Omental fat pad (tissue), 4 donors: ENCODE measurements around the gene SQSTM1. TPM values are rescaled to one million over a fixed set of nuclear protein-coding genes. Genes with fewer than 3 reads are reported as not detected.

Experiments
- ATAC-seq: fragments of 150-250 bp; one replicate; pipeline ENCODE4 v1.9.1; 2016; ENCODE audit warnings: mild to moderate bottlenecking, moderate library complexity; ENCODE audit not compliant: low FRiP score
- DNase-seq: peaks from one replicate; pipeline ENCODE4 v3.0.0-alpha.2; 2019; ENCODE audit warnings: low spot score
- CTCF ChIP-seq, 3 donors: fragments of 450-650 bp; IDR thresholded peaks; one replicate each; pipeline ENCODE4 v1.5.1; 2016 to 2017; ENCODE audit warnings: antibody characterized with exemption in 3 of 3, mild to moderate bottlenecking in 3 of 3, moderate library complexity in 2 of 3
- total RNA-seq, 4 donors: library from RNA; depleted of rRNA; stranded (reverse); fragments of >200 nt; gene quantifications; one replicate each; pipeline ENCODE4 v1.1.0, GENCODE V29; 2016

SQSTM1 gene
- total RNA-seq, 4 donors from 2014 or later: 400 to 762 (median 566) TPM

- no peak for ATAC-seq
- TF ChIP-seq CTCF (IDR thresholded peaks at IDR 0.05): no peak
- no peak for DNase-seq
Measured at GRCh38 chr5:179798771-179799643, 21.7 kb upstream of the SQSTM1 start.

GRCh38 chr5:179799644-179799973 is 21.1 kb upstream of the SQSTM1 start:
- ATAC-seq: no peak
- TF ChIP-seq CTCF (IDR thresholded peaks at IDR 0.05): no peak
- no peak for DNase-seq

GRCh38 chr5:179800071-179800695 is 20.5 kb upstream of the SQSTM1 start:
- ATAC-seq (no peak), DNase-seq (no peak)
- no peak for TF ChIP-seq CTCF (IDR thresholded peaks at IDR 0.05)

GRCh38 chr5:179800696-179801201 is 20.0 kb upstream of the SQSTM1 start:
- no peak for TF ChIP-seq CTCF (IDR thresholded peaks at IDR 0.05)
- DNase-seq (no peak), ATAC-seq (no peak)

GRCh38 chr5:179801304-179802206 is 19.1 kb upstream of the SQSTM1 start:
- no peak for TF ChIP-seq CTCF (IDR thresholded peaks at IDR 0.05)
- ATAC-seq: no peak
- no peak for DNase-seq

- no peak for TF ChIP-seq CTCF (IDR thresholded peaks at IDR 0.05)
- ATAC-seq (no peak), DNase-seq (no peak)
Measured at GRCh38 chr5:179802207-179802883, 18.4 kb upstream of the SQSTM1 start.
